DND-41 (cell line): ENCODE data around the gene IKBKE.
A peak's percentile ranks its signal among the peaks of the same experiment; 100 is the strongest.

Experiments used
- ATAC-seq: fragments of 200-7000 bp; cut with Tn5 transposase; 3 replicates; pipeline ENCODE4 v1.9.1; 2021; ENCODE audit warnings: low read depth; ENCODE audit not compliant: insufficient read depth
- DNase-seq: peaks from one replicate; pipeline ENCODE4 v3.0.0-alpha.2; 2020
- H2AFZ ChIP-seq: 2 replicates; pipeline ENCODE4 v1.6.0; 2012; ENCODE audit warnings: low read depth, low read length
- H3K27ac ChIP-seq: 2 replicates; pipeline ENCODE4 v1.5.1; 2012; ENCODE audit warnings: low read length, inconsistent platforms
- H3K27me3 ChIP-seq: fragments of 200-600 bp; sonication (generic); 2 replicates; pipeline ENCODE4 v1.6.0; 2012; ENCODE audit warnings: low read length, mild to moderate bottlenecking, inconsistent platforms; ENCODE audit not compliant: insufficient read depth, poor library complexity
- H3K36me3 ChIP-seq: 2 replicates; pipeline ENCODE4 v1.5.1; 2012; ENCODE audit warnings: low read length, inconsistent platforms; ENCODE audit not compliant: insufficient read depth
- H3K4me1 ChIP-seq: 2 replicates; pipeline ENCODE4 v1.5.1; 2012; ENCODE audit warnings: mild to moderate bottlenecking, low read length; ENCODE audit not compliant: insufficient read depth
- H3K4me2 ChIP-seq: 2 replicates; pipeline ENCODE4 v1.6.0; 2012; ENCODE audit warnings: mild to moderate bottlenecking, moderate library complexity, low read length, inconsistent platforms; ENCODE audit not compliant: insufficient read depth
- H3K4me3 ChIP-seq, 2 experiments: fragments of 200-600 bp in 1 of 2; shearing (Covaris generic) in 1 of 2; 2 replicates each; pipeline ENCODE4 v1.5.1; 2012 to 2016; ENCODE audit warnings: inconsistent platforms in 2 of 2, low read length in 2 of 2, mild to moderate bottlenecking in 2 of 2, low read depth in 1 of 2, moderate library complexity in 1 of 2
- H3K79me2 ChIP-seq: 2 replicates; pipeline ENCODE4 v1.6.0; 2012; ENCODE audit warnings: low read length, inconsistent platforms; ENCODE audit not compliant: insufficient read depth
- H3K9ac ChIP-seq: 2 replicates; pipeline ENCODE4 v1.6.0; 2012; ENCODE audit warnings: low read depth, mild to moderate bottlenecking, inconsistent platforms, low read length, moderate library complexity
- H3K9me3 ChIP-seq: 2 replicates; pipeline ENCODE4 v1.5.1; 2012; ENCODE audit warnings: low read length, moderate library complexity, mild to moderate bottlenecking, inconsistent platforms; ENCODE audit not compliant: insufficient read depth, severe bottlenecking
- H4K20me1 ChIP-seq: 2 replicates; pipeline ENCODE4 v1.6.0; 2012; ENCODE audit warnings: low read length; ENCODE audit not compliant: insufficient read depth
- EZH2 ChIP-seq: IDR thresholded peaks from 3 replicates; pipeline ENCODE4 v1.6.1; 2012; ENCODE audit warnings: borderline replicate concordance, low read depth, mild to moderate bottlenecking, moderate library complexity, low read length, inconsistent platforms; ENCODE audit not compliant: severe bottlenecking
- TF ChIP-seq, protein P1 (sequence below): IDR thresholded peaks from 2 replicates; pipeline ENCODE4 v1.5.1; 2012; ENCODE audit warnings: borderline replicate concordance, low read length, moderate library complexity, mild to moderate bottlenecking; ENCODE audit not compliant: poor library complexity, severe bottlenecking; ENCODE audit errors: extremely low read depth

IKBKE gene

DNA sequence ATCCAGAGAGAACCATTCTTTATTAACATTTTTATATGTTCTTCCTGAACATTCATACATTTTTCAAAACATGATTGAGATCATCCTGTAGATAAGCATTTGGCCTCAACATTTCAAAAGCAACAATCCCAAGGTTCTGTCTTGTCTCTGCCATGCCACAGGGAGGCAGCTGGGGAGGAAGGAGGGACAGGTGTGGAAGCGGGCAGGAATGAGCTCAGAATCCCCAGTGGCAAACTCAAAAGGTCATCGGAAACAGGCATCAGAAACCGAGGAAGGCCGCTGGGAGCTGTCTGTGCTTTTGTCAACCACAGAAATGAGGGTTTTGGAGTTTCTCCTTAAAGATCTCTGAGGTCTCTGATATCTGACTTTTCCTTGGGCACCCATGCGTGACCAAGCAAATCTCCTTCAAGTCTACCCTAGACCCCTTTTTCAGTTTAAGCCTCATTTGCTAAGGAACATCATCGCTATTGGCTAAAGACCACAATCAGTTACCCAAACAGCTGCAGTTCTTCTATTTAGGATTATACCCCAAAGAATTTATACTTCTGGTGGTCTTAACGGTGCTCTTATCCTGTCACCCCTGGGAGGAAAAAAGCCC is 71.1 kb downstream of the IKBKE start:
- Histone ChIP-seq H2AFZ (no peak overlapping the region), H3K27ac (no peak overlapping the region), H3K9ac (no peak overlapping the region), H3K36me3 (no peaks in the 10 kb centered on the region), H3K79me2 (no peaks in the 10 kb centered on the region), H3K27me3 (peaks cover 3% of the 10 kb centered on the region), H3K4me1 (peaks cover 6% of the 10 kb centered on the region), H3K4me2 (no peak overlapping the region), H4K20me1 (no peaks in the 10 kb centered on the region), H3K9me3 (no peaks in the 10 kb centered on the region), H3K4me3 (no peak overlapping the region)
- ATAC-seq (no peak), DNase-seq (no peak)
- TF ChIP-seq, protein P1, sequence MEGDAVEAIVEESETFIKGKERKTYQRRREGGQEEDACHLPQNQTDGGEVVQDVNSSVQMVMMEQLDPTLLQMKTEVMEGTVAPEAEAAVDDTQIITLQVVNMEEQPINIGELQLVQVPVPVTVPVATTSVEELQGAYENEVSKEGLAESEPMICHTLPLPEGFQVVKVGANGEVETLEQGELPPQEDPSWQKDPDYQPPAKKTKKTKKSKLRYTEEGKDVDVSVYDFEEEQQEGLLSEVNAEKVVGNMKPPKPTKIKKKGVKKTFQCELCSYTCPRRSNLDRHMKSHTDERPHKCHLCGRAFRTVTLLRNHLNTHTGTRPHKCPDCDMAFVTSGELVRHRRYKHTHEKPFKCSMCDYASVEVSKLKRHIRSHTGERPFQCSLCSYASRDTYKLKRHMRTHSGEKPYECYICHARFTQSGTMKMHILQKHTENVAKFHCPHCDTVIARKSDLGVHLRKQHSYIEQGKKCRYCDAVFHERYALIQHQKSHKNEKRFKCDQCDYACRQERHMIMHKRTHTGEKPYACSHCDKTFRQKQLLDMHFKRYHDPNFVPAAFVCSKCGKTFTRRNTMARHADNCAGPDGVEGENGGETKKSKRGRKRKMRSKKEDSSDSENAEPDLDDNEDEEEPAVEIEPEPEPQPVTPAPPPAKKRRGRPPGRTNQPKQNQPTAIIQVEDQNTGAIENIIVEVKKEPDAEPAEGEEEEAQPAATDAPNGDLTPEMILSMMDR: no peak
- no peak for TF ChIP-seq EZH2

- H3K4me2 ChIP-seq: no peak overlapping the region
- H2AFZ ChIP-seq: 0 out of 2 replicates have a peak overlapping the region, but pooled peaks have one; percentile 42
- H3K79me2 ChIP-seq: no peaks in the 10 kb centered on the region
- no peaks in the 10 kb centered on the region for H3K36me3 ChIP-seq
- H3K4me1 ChIP-seq: peaks cover 6% of the 10 kb centered on the region
- no peak overlapping the region for H3K4me3 ChIP-seq
- H3K27me3 ChIP-seq: no peaks in the 10 kb centered on the region
- no peak overlapping the region for H3K9ac ChIP-seq
- DNase-seq (peak; percentile 83), ATAC-seq (peak; percentile 91)
- TF ChIP-seq, protein P1: peak; percentile 97
- TF ChIP-seq EZH2: no peak
- H3K27ac ChIP-seq: no peak overlapping the region
- H4K20me1 ChIP-seq: no peaks in the 10 kb centered on the region
- no peaks in the 10 kb centered on the region for H3K9me3 ChIP-seq
Observed at GRCh38 chr1:206544562-206545257, 74.4 kb downstream of the IKBKE start.

GRCh38 chr1:206545351-206545750 is 75.1 kb downstream of the IKBKE start:
- Histone ChIP-seq H3K9me3 (no peaks in the 10 kb centered on the region), H3K9ac (no peak overlapping the region), H2AFZ (no peak overlapping the region), H3K79me2 (no peaks in the 10 kb centered on the region), H3K4me3 (no peak overlapping the region), H4K20me1 (no peaks in the 10 kb centered on the region), H3K36me3 (no peaks in the 10 kb centered on the region), H3K27me3 (no peaks in the 10 kb centered on the region), H3K27ac (no peak overlapping the region), H3K4me2 (no peak overlapping the region), H3K4me1 (peaks cover 6% of the 10 kb centered on the region)
- TF ChIP-seq EZH2: no peak
- TF ChIP-seq, protein P1: no peak
- ATAC-seq: no peak
- DNase-seq: no peak
